Gastrocnemius medialis (tissue), 4 donors: Measurements from ENCODE around the gene FOXD4L1. TPM values are rescaled to one million over a fixed set of nuclear protein-coding genes. Genes with fewer than 3 reads are reported as not detected.
"Not testable (repeated sequence)": the region's sequence is repeated elsewhere in the genome, so short reads cannot be mapped to it uniquely, and the experiment has no call there.

Experiments used
- ATAC-seq, 2 donors: fragments of 150-250 bp; one replicate each; pipeline ENCODE4 v1.9.1; 2016
- DNase-seq, 2 donors: peaks; one replicate each; pipeline ENCODE4 v3.0.0-alpha.2; 2019
- H3K27ac ChIP-seq, 4 donors: fragments of 200-600 bp; sonication (generic); 1 replicate in 1 of 4; 2 replicates in 3 of 4; pipeline ENCODE4 v1.5.1; 2016 to 2018; ENCODE audit warnings: mild to moderate bottlenecking in 2 of 4, moderate library complexity in 1 of 4
- H3K27me3 ChIP-seq, 3 donors: fragments of 200-600 bp; sonication (generic) in 2 of 3; 1 replicate in 1 of 3; 2 replicates in 2 of 3; pipeline versions ENCODE4 v1.5.1 to v1.6.0; 2016 to 2019; ENCODE audit warnings: mild to moderate bottlenecking in 1 of 3, moderate library complexity in 1 of 3
- H3K36me3 ChIP-seq, 2 donors: fragments of 200-600 bp; sonication (generic) in 1 of 2; one replicate each; pipeline ENCODE4 v1.5.1; 2017 to 2018
- H3K4me1 ChIP-seq, 2 donors: fragments of 200-600 bp; sonication (generic) in 1 of 2; one replicate each; pipeline ENCODE4 v1.5.1; 2016 to 2017; ENCODE audit warnings: mild to moderate bottlenecking in 2 of 2
- H3K4me3 ChIP-seq, 4 donors: fragments of 200-600 bp; sonication (generic) in 3 of 4; 1 replicate in 1 of 4; 2 replicates in 3 of 4; pipeline ENCODE4 v1.5.1; 2016 to 2019; ENCODE audit warnings: mild to moderate bottlenecking in 2 of 4
- H3K9me3 ChIP-seq, 3 donors: fragments of 200-600 bp; sonication (generic) in 2 of 3; 1 replicate in 1 of 3; 2 replicates in 2 of 3; pipeline ENCODE4 v1.5.1; 2016 to 2019
- in situ Hi-C, 4 donors: fragments of 200-750 bp; cut with MboI; loops; one replicate each; pipeline versions ENCODE4 v1.15.0 to v1.8.0; 2017; ENCODE audit warnings: low sequenced_read_pairs in 4 of 4
- intact Hi-C: fragments of 100-400 bp; cut with DNase I; formaldehyde crosslinking; loops from one replicate; pipeline ENCODE4 v1.15.1; 2023; ENCODE audit warnings: low total_unique reads
- total RNA-seq, 4 donors: library from RNA; depleted of rRNA; stranded (reverse); fragments of >200 nt; gene quantifications; one replicate each; pipeline versions ENCODE4 v1.1.0 to v1.2.3, GENCODE V29; 2016

The FOXD4L1 gene
- total RNA-seq, 4 donors from 2014 or later, result 0.13 TPM; not detected in 3

DNA sequence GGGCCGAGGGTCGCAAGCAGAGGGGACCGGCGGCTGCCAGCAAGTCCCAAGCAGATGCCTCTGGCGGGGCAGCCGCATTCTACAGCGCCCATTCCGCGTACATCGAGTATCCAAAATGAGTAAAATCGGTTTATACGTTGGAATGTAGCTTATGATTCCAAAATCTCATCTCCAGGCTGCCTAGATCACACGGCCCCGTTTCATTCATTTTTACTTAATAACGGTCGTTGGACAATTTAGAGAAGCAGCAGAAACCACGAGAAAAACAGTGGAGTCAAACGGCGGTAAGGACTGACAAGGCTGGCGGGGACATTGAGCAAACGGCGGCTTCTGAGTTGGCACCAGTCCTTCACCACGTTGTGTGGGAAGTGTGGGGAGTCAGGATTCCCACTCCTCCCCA is 5.6 kb downstream of the FOXD4L1 start:
- H3K27ac ChIP-seq, H3K36me3 ChIP-seq, ATAC-seq, H3K9me3 ChIP-seq, DNase-seq, in situ Hi-C loops, intact Hi-C loops: not testable (repeated sequence)
- H3K4me1 ChIP-seq, result peaks cover 3 to 19% of the 10 kb centered on the region in 2 donors
- H3K4me3 ChIP-seq, result peak overlapping the region in 2 of 4 donors; percentile 63 to 77
- H3K27me3 ChIP-seq, result peaks cover 6 to 73% (median 54%) of the 10 kb centered on the region in 3 donors

DNA sequence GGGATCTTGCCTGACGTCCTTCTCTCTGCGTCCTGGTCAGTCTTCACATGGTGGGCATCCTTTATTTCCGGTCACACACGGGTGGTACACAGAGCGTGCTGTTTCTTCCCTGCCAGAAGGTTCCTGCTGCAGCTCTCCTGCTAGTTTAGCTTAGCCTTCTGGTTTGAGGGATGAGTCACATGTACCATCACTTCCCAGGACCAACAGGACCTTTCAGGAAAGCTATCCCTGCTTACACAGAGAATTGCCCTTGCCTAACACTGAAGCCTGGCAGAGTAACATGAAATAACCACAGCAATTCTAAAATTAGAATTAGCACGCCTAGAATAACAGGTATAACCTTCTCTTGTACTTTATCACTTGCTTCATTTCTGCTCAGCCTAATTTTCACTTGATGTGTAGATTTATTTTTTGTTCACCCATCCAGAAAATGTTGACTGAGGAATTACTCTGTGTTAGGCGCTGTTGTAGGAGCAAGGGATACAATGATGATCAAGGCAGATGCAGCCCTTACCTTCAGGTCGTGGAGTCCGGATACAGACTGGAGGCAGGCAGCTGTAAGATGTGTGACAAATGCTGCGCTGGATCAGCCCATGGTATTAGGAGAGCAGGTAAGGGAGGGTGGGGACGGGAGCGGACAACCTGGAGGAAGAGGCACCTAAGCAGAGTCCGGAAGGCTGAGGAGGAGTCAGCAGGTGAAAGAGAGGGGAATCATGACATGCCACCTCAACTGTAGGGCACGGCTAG is 9.1 kb downstream of the FOXD4L1 start:
- H3K36me3 ChIP-seq, H3K4me3 ChIP-seq, H3K9me3 ChIP-seq, intact Hi-C loops, in situ Hi-C loops, H3K27ac ChIP-seq, DNase-seq: not testable (repeated sequence)
- H3K4me1 ChIP-seq, result peaks cover 3 to 14% of the 10 kb centered on the region in 2 donors
- peak in 1 of 2 donors; percentile 57 for ATAC-seq
- H3K27me3 ChIP-seq, result peaks cover 6 to 54% (median 42%) of the 10 kb centered on the region in 3 donors

DNA sequence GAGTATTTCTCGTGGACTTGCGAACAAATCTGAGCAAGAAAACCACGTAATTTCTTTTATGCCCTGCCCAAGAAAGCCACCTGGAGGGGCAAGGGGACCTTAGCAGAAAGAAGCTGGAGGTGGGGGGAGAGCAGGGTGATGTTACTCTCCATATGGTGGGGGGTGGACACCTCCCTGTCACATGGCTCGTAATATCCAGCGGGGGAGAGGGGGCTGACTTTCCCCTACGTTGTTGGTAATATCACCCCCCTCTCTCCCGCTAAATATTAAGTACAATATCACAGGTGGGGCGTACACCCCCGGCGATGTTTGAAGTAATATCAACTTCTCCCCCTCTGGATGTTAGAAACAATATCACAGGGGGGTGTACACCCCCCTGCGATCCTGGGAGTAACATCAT is 9.7 kb downstream of the FOXD4L1 start:
- H3K36me3 ChIP-seq, intact Hi-C loops, H3K4me3 ChIP-seq, H3K27ac ChIP-seq, H3K9me3 ChIP-seq, ATAC-seq, DNase-seq, H3K4me1 ChIP-seq, in situ Hi-C loops: not testable (repeated sequence)
- peaks cover 6 to 48% (median 36%) of the 10 kb centered on the region in 3 donors for H3K27me3 ChIP-seq

DNA sequence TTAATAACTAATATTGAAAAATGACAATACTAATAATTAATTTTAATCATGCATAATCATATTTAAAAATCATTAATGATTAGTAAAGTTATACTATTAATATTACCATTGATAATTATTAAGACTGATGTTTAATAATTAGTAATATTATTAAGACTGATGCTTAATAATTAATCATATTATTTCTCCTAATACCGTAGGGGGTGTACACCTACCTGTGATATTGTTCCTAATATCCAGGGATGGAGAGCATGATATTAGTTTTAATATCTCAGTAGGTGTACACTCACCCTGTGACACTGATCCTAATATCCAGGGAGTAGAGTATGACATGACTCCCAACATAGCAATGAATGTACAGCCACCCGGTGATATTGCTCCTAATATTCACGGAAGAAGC is 12.4 kb downstream of the FOXD4L1 start:
- H3K4me1 ChIP-seq, H3K36me3 ChIP-seq, H3K27ac ChIP-seq, intact Hi-C loops, H3K4me3 ChIP-seq, ATAC-seq, H3K9me3 ChIP-seq, DNase-seq, in situ Hi-C loops: not testable (repeated sequence)
- peaks cover 6 to 27% (median 17%) of the 10 kb centered on the region in 3 donors for H3K27me3 ChIP-seq

DNA sequence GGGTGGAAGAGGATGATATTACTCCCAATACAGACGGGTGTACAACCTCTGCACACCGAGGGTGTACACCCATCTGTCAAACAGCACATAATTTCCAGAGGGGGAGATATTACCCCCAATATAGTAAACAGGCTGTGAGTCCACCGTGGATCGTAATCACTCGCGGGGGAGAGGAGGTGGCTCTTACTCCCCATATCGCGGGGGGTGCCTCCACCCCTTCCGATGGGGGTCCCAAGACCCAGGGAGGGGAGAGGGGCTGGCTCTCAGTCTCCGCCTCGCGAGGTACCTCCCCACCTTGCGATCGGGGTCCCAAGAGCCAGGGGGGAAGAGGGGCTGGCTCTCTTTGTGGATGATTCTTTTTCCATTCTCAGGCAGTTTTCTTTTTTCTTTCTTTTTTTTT is 13.4 kb downstream of the FOXD4L1 start:
- H3K9me3 ChIP-seq, DNase-seq, H3K27ac ChIP-seq, H3K4me1 ChIP-seq, ATAC-seq, H3K36me3 ChIP-seq, intact Hi-C loops, H3K4me3 ChIP-seq, in situ Hi-C loops: not testable (repeated sequence)
- peaks cover 6 to 23% (median 14%) of the 10 kb centered on the region in 3 donors for H3K27me3 ChIP-seq

DNA sequence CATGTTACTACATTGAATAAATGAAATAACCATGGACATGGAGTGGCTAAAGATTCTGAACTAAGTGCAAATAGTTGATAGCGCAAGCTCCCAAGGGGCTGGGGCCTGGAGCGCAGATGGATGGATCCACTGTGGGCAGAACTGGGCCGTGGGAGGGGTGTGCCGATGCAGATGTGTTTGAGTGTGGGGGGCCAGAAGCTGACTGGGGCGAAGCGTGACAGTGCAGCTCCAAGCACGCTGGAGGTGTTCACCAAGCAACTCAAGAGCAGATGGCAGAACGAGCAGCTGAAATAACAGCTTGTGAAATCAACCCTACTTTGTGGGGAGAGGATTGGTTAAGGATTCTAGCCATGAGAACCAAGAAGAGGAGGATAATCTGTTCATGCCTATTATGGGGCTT is 17.0 kb downstream of the FOXD4L1 start:
- ATAC-seq, H3K4me3 ChIP-seq, in situ Hi-C loops, H3K4me1 ChIP-seq, H3K27me3 ChIP-seq, H3K36me3 ChIP-seq, intact Hi-C loops, DNase-seq, H3K9me3 ChIP-seq, H3K27ac ChIP-seq: not testable (repeated sequence)

DNA sequence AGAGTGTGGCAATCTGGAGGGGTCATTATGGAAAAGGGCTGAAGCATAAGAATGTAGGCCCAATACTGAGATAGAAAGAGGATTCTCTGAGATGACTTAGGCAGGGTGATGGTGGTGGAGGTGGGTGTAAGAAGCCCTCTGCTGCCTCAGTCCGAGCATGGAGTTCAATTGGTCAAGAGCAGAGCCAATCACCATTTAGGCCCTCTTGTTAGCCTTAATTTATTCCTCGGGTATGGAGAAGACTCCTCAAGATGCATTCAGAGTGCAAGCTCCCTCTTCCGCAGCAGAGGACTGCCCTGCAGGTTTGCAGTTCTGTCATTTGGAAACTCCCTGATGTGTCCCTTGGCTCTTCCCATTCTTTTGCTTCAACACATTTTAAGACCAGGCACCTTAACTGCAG is 17.5 kb downstream of the FOXD4L1 start:
- H3K27me3 ChIP-seq, in situ Hi-C loops, ATAC-seq, H3K4me1 ChIP-seq, H3K4me3 ChIP-seq, intact Hi-C loops, DNase-seq, H3K9me3 ChIP-seq, H3K27ac ChIP-seq, H3K36me3 ChIP-seq: not testable (repeated sequence)

DNA sequence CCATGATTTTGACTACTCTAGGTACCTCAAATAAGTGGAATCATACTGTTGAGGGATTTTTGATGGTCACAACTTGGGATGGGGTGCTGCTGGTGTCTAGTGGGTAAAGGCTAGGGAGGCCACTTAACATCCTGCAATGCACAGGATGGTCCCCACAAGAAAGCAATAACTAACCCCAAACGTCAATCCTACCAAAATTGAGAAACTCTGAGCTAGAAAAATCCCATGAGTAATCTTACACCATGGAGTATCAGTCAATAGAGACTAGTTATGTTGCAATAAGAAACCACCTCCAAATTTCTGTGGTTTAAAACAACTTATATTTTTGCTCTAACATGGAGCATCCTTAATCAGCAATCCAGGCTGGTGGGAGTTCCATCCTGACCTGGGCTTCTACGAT is 18.6 kb downstream of the FOXD4L1 start:
- H3K4me1 ChIP-seq, ATAC-seq, H3K36me3 ChIP-seq, H3K27me3 ChIP-seq, H3K4me3 ChIP-seq, DNase-seq, H3K9me3 ChIP-seq, in situ Hi-C loops, H3K27ac ChIP-seq, intact Hi-C loops: not testable (repeated sequence)

DNA sequence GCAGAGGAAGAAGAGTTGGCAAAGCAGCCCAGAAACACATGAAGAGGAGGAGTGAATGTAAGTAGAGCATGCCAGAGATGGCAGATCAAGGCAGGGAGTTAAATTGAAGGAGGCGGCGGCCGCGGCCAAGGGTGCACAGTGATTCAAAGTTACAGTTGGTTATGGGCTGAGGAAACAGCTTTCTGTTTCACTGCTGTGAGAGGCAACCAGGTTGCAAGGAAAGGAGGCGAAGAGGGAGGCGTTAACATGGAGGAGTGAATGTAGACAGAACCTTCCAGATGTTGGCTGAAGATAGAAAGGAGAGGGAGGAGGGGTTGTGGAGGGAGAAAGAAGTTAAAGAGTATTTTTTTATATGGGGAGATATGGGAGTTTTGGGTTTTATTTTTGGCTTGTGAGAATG is 22.4 kb downstream of the FOXD4L1 start:
- H3K4me1 ChIP-seq, in situ Hi-C loops, H3K4me3 ChIP-seq, DNase-seq, H3K9me3 ChIP-seq, H3K36me3 ChIP-seq, intact Hi-C loops, H3K27me3 ChIP-seq, ATAC-seq, H3K27ac ChIP-seq: not testable (repeated sequence)

DNA sequence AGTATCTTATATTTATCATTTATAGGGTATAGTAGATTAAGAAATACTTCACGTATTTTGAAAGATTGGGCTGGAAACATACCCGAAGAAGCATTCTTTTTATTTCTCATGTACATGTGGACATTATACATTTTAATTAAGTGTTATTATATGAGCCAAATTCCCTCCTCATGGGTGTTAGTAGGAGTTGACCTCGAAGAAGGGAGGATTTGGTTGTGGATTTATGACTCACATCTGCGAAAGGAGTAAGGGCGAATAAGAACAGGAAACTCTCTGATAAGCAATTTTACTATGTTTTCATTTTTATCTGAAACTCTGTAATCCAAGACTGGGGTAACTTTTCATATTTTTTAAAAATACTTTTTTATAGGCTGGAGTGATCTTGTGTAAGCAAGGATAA is 23.0 kb downstream of the FOXD4L1 start:
- intact Hi-C loops, ATAC-seq, H3K9me3 ChIP-seq, in situ Hi-C loops, H3K4me3 ChIP-seq, H3K27me3 ChIP-seq, H3K27ac ChIP-seq, DNase-seq, H3K36me3 ChIP-seq, H3K4me1 ChIP-seq: not testable (repeated sequence)

DNA sequence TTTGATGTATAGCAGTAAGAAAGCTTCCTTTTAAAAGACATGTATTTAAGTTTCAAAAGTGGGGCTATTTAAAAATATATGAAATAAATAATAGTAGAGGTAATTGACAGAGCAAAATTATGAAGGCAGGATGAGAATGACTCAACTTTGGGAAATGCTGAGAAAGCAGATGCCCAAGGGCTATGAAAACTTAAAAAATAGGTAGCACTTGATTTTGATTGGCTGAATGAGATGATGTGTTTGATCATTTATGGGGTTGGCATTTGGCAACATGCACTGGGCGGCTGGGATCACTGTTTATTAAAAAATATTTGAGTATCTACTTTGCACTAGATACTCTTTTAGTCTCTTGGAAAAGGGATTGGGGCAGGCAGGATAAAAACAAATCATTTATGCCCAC is 26.5 kb downstream of the FOXD4L1 start:
- ATAC-seq, H3K4me1 ChIP-seq, H3K36me3 ChIP-seq, DNase-seq, intact Hi-C loops, in situ Hi-C loops, H3K27me3 ChIP-seq, H3K9me3 ChIP-seq, H3K27ac ChIP-seq, H3K4me3 ChIP-seq: not testable (repeated sequence)

DNA sequence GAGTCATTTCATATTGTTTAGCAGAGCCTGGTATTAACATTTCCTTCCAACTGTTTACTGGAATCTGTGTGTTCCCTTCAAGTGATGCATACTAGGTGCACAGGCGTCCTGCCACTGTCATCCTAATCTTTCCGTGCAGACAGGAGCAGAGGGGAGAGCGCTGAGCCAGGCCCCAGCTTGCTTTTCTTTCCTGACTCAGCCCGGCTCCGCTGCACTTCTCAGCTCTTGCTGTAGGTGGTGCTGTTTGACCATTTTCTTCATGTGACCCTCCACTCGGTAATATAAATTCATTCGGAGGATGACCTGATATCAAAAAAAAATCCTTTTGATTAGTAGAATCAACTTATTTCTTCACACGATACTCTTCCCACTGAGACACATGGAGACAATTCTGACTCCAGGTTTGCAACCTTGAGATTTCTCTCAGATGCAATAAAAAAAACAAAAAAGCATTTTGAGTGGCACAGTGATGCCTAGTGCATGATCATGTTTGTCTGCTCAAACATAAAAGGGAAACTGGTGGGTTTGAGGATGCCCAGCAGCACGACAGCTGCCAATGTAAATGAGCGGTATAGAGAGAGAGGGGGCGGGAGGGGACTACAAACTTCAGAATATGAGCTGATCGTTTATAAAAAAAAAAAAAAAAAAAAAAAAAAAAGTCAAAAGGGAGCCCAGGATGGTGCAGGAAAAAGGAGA is 29.0 kb downstream of the FOXD4L1 start:
- in situ Hi-C loops, H3K4me1 ChIP-seq, H3K36me3 ChIP-seq, H3K9me3 ChIP-seq, H3K27ac ChIP-seq, H3K4me3 ChIP-seq, DNase-seq, H3K27me3 ChIP-seq, intact Hi-C loops: not testable (repeated sequence)
- ATAC-seq, result peak; percentile 78 to 97
